ENCODE results near the gene SETBP1.

SETBP1 gene

DNA sequence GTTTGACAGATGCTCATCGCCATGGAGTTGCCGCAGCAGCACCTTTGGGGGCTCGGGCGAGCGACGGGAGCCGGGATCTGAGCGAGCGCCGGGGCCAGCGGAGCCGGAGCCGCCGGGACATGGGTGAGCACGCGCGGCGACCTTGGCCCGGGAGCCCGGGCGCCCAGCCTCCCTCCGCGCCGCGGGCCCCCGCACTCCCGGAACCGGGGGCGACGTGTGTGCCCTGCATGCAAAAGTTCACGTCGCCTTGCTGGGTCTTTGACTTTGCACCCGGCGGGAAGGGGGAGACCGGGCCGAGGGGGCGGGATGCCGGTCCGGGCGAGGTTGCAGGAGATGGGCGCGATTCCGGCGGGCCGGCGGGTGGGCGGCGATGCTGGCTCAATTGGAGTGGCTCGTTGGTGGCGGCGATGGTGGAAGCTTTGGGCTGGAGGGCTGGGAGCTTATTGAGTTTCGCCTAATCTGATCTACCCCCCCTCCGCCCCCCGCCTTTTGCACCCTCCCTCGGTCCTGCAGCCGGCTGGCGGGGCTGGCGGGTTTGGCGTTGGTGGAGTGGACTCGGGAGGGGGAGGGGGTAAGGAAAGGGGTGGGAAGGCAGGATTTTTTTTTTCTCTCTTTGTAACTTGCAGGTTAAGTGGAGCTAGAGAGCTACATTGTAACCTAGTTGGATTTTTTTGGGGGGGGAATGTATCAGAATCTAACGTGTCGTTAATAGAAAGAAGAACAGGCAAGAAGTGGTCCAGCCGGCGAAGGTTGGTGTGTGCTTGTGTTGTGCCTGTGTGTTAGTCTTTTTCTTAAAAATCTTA, at the start of gene SETBP1:
Gene SETBP1, plus strand, starts transcription at position 616 of the 803 bp plus-strand sequence. CDS start 20,459 bp downstream, outside the sequence.
- H3K9ac ChIP-seq, result peak within 1 kb of the TSS; percentile 43
- H3K4me3 ChIP-seq (ENCODE audit: low read depth, low read length), result peak within 1 kb of the TSS; percentile 49
- no peaks in the 10 kb centered on the region for H3K36me3 ChIP-seq (ENCODE audit: control insufficient read depth, insufficient read depth, low read length)
- H3K4me1 ChIP-seq, result peaks cover 26% of the 10 kb centered on the region
- H2AFZ ChIP-seq, result peak within 1 kb of the TSS; percentile 94
- TF ChIP-seq, protein P1, sequence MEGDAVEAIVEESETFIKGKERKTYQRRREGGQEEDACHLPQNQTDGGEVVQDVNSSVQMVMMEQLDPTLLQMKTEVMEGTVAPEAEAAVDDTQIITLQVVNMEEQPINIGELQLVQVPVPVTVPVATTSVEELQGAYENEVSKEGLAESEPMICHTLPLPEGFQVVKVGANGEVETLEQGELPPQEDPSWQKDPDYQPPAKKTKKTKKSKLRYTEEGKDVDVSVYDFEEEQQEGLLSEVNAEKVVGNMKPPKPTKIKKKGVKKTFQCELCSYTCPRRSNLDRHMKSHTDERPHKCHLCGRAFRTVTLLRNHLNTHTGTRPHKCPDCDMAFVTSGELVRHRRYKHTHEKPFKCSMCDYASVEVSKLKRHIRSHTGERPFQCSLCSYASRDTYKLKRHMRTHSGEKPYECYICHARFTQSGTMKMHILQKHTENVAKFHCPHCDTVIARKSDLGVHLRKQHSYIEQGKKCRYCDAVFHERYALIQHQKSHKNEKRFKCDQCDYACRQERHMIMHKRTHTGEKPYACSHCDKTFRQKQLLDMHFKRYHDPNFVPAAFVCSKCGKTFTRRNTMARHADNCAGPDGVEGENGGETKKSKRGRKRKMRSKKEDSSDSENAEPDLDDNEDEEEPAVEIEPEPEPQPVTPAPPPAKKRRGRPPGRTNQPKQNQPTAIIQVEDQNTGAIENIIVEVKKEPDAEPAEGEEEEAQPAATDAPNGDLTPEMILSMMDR (IDR thresholded peaks at IDR 0.05), result no peak
- H3K4me2 ChIP-seq (ENCODE audit: low read length), result peak within 1 kb of the TSS; percentile 84
- H3K9me3 ChIP-seq (ENCODE audit: control insufficient read depth, low read length), result no peaks in the 10 kb centered on the region
- peaks cover 15% of the 10 kb centered on the region for H3K79me2 ChIP-seq
- H3K27ac ChIP-seq, result peak within 1 kb of the TSS; percentile 92
- H3K27me3 ChIP-seq (ENCODE audit: control insufficient read depth, insufficient read depth, low read length), result no peaks in the 10 kb centered on the region

DNA sequence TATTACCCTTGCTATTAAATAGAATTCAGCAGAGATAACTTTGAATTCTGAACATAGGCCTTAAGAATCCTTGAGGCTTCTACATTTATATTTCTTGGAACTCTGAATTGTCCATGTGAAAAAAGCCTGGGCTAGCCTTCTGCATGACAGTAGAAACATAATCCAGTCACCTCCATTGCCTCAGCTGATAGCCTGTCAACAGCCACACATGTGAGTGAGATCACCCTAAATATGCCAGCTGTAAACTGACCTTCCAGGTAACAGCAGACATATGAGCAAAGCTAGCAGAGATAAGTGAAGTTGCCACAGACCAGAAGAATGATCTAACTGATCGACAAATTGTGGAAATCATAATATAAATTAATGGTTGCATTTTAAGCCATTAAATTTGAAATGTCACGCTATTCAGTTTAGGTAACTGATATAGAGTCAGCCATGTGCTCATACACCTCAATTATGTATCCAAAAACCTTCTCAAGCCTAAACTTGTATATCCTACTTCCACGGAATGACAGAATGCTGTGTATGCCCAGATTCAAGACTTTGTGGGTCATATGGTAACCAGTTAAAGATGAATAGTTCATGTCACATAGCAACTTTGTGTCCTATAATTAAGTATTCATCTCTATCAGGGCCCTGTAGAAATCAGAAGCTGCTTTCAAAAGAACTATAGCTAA, 48.1 kb upstream of the SETBP1 start:
- no peaks in the 10 kb centered on the region for H3K9me3 ChIP-seq (ENCODE audit: control insufficient read depth, low read length)
- no peaks in the 10 kb centered on the region for H3K36me3 ChIP-seq (ENCODE audit: control insufficient read depth, insufficient read depth, low read length)
- H2AFZ ChIP-seq, result no peak overlapping the region
- no peaks in the 10 kb centered on the region for H3K79me2 ChIP-seq
- H3K9ac ChIP-seq, result no peak overlapping the region
- H3K4me1 ChIP-seq, result no peaks in the 10 kb centered on the region
- no peak overlapping the region for H3K27ac ChIP-seq
- TF ChIP-seq, protein P1 (IDR thresholded peaks at IDR 0.05), result no peak
- no peak overlapping the region for H3K4me2 ChIP-seq (ENCODE audit: low read length)
- H3K27me3 ChIP-seq (ENCODE audit: control insufficient read depth, insufficient read depth, low read length), result no peaks in the 10 kb centered on the region
- no peak overlapping the region for H3K4me3 ChIP-seq (ENCODE audit: low read depth, low read length)

DNA sequence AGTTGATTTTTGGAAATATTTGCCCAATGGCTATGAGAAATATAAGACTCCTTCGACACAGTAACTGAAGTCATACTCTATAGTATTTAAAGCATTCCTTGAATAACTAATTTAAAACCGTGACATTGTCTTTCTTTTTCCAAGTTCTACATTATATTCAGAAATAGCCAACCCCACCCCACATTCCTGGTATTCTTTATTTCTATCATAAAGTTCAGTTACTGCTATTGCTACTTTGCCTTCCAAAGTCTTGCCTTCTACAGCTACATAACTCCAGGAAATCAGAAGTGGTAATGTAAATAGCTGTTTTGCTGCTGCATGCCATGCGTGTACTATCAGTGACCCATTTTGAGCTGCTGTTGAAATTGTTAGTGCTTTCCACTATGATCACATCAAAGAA, 45.1 kb upstream of the SETBP1 start:
- H3K27me3 ChIP-seq (ENCODE audit: control insufficient read depth, insufficient read depth, low read length), result no peaks in the 10 kb centered on the region
- H3K27ac ChIP-seq, result no peak overlapping the region
- no peaks in the 10 kb centered on the region for H3K79me2 ChIP-seq
- H3K4me1 ChIP-seq, result no peaks in the 10 kb centered on the region
- TF ChIP-seq, protein P1 (IDR thresholded peaks at IDR 0.05), result no peak
- H3K9me3 ChIP-seq (ENCODE audit: control insufficient read depth, low read length), result no peaks in the 10 kb centered on the region
- no peak overlapping the region for H3K9ac ChIP-seq
- no peak overlapping the region for H2AFZ ChIP-seq
- no peaks in the 10 kb centered on the region for H3K36me3 ChIP-seq (ENCODE audit: control insufficient read depth, insufficient read depth, low read length)
- no peak overlapping the region for H3K4me3 ChIP-seq (ENCODE audit: low read depth, low read length)
- H3K4me2 ChIP-seq (ENCODE audit: low read length), result no peak overlapping the region

DNA sequence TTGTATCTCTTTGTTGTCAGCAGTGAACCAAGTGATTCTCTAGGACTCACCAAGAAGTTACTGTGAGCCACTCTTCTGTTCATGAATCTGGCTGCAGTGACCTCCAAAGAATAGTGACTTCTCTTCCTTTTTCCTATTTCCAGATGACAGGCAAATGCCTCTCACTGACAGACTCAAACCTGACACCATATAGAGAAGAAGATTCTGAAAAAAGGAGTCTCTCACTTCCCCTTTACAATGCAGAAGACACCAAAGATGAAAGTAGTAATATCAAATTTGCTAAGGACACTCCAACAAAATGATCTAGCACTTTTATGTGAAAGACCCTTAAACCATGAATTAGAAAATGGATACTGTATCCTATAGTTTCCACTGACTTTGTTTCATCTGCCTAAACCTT, 44.4 kb upstream of the SETBP1 start:
- Histone ChIP-seq H3K79me2 (no peaks in the 10 kb centered on the region), H3K9me3 (ENCODE audit: control insufficient read depth, low read length) (no peaks in the 10 kb centered on the region), H3K36me3 (ENCODE audit: control insufficient read depth, insufficient read depth, low read length) (no peaks in the 10 kb centered on the region), H3K4me2 (ENCODE audit: low read length) (no peak overlapping the region), H3K27ac (no peak overlapping the region), H2AFZ (no peak overlapping the region), H3K9ac (no peak overlapping the region), H3K4me1 (no peaks in the 10 kb centered on the region), H3K4me3 (ENCODE audit: low read depth, low read length) (no peak overlapping the region), H3K27me3 (ENCODE audit: control insufficient read depth, insufficient read depth, low read length) (no peaks in the 10 kb centered on the region)
- TF ChIP-seq, protein P1 (IDR thresholded peaks at IDR 0.05), result no peak

All from parathyroid adenoma (tissue), 2 donors.